K562 (cell line): ENCODE results near the gene UQCC5. TPM values are rescaled to one million over a fixed set of nuclear protein-coding genes. Genes with fewer than 3 reads are reported as not detected.

Source experiments
- ATAC-seq: fragments of 200-7000 bp; cut with Tn5 transposase; 3 replicates; pipeline ENCODE4 v1.9.1; 2020; ENCODE audit warnings: moderate library complexity
- BruUV-seq: library from RNA; stranded (reverse); fragments of 400-500 nt; replicated peaks from 2 replicates; lab custom pipeline; 2021; lab: Mats Ljungman, UMichigan
- CTCF ChIA-PET: fragments of 300-600 bp; formaldehyde crosslinking; extraction: SDS; loops from one replicate; lab custom pipeline; 2021; ENCODE audit warnings: low intra/inter-chr PET ratio; lab: Yijun Ruan, JAX
- POLR2A ChIA-PET: fragments of 300-600, 350-650 bp; sonication (Branson Sonifier 250); formaldehyde crosslinking; extraction: SDS; loops from one replicate; lab custom pipeline; 2021; ENCODE audit warnings: antibody characterized with exemption, inconsistent platforms; lab: Yijun Ruan, JAX
- DNase-seq, 4 experiments: peaks; one replicate each; pipeline versions ENCODE4 v3.0.0 to v3.0.0-alpha.2; 2011 to 2018; ENCODE audit warnings: low spot score in 3 of 4, mixed read lengths in 3 of 4; ENCODE audit errors: extremely low read depth in 1 of 4
- FAIRE-seq: peaks from 2 replicates; lab custom pipeline; 2011; peaks lifted over from hg19 to GRCh38; lab: Jason Lieb, UNC
- H2AFZ ChIP-seq: 2 replicates; pipeline ENCODE4 v1.6.0; 2011; ENCODE audit warnings: low read depth, low read length, control low read depth, inconsistent platforms
- H3K27ac ChIP-seq: fragments of 200-600 bp; 3 replicates; pipeline ENCODE4 v1.8.0; 2011; ENCODE audit warnings: low read depth, mild to moderate bottlenecking, control low read depth, inconsistent platforms, low read length, moderate library complexity, mixed read lengths; ENCODE audit errors: extremely low read depth
- H3K27me3 ChIP-seq, 2 experiments: fragments of 300-600 bp in 1 of 2; 2 replicates in 1 of 2; 3 replicates in 1 of 2; pipeline versions ENCODE4 v1.6.0 to v1.8.0; 2011; ENCODE audit warnings: inconsistent platforms in 2 of 2, low read length in 2 of 2, mild to moderate bottlenecking in 1 of 2, mixed read lengths in 1 of 2, moderate library complexity in 1 of 2; ENCODE audit not compliant: control insufficient read depth in 2 of 2, insufficient read depth in 2 of 2
- H3K36me3 ChIP-seq: fragments of 300-600 bp; 3 replicates; pipeline ENCODE4 v1.8.0; 2011; ENCODE audit warnings: mild to moderate bottlenecking, low read length, inconsistent platforms; ENCODE audit not compliant: control insufficient read depth, insufficient read depth
- H3K4me1 ChIP-seq, 2 experiments: fragments of 200-600 bp in 1 of 2; replicated peaks in 1 of 2; 2 replicates in 1 of 2; 3 replicates in 1 of 2; pipeline versions ENCODE4 v1.5.1 to v1.8.0; 2011; ENCODE audit warnings: inconsistent platforms in 2 of 2, low read length in 2 of 2, mild to moderate bottlenecking in 1 of 2, mixed read lengths in 1 of 2, moderate library complexity in 1 of 2; ENCODE audit not compliant: control insufficient read depth in 2 of 2, insufficient read depth in 2 of 2
- H3K4me2 ChIP-seq: 2 replicates; pipeline ENCODE4 v1.6.1; 2011; ENCODE audit warnings: low read length, control low read depth, inconsistent platforms, mixed read lengths; ENCODE audit not compliant: insufficient read depth
- H3K4me3 ChIP-seq: fragments of 200-600 bp; sonication (generic), shearing (Covaris generic); 2 replicates; pipeline ENCODE4 v1.5.1; 2016; ENCODE audit warnings: control low read depth, inconsistent platforms
- H3K79me2 ChIP-seq: fragments of 200-600 bp; 3 replicates; pipeline ENCODE4 v1.8.0; 2011; ENCODE audit warnings: low read length, inconsistent platforms; ENCODE audit not compliant: control insufficient read depth, insufficient read depth
- H3K9ac ChIP-seq, 2 experiments: 2 replicates each; pipeline versions ENCODE4 v1.6.0 to v1.6.1; 2011; ENCODE audit warnings: low read depth in 2 of 2, low read length in 2 of 2, control low read depth in 1 of 2, inconsistent platforms in 1 of 2, mild to moderate bottlenecking in 1 of 2, mixed read lengths in 1 of 2; ENCODE audit not compliant: insufficient read depth in 1 of 2
- H3K9me1 ChIP-seq: one replicate; pipeline ENCODE4 v1.6.0; 2011; ENCODE audit warnings: inconsistent platforms, mild to moderate bottlenecking, low read length, moderate library complexity; ENCODE audit not compliant: control insufficient read depth, insufficient read depth
- H3K9me3 ChIP-seq: replicated peaks from 2 replicates; pipeline ENCODE4 v1.5.1; 2011; ENCODE audit warnings: low read depth, low read length, inconsistent platforms; ENCODE audit not compliant: control insufficient read depth, insufficient read depth
- H4K20me1 ChIP-seq: replicated peaks from 2 replicates; pipeline ENCODE4 v1.6.1; 2011; ENCODE audit warnings: low read length, inconsistent platforms, mixed read lengths; ENCODE audit not compliant: control insufficient read depth, insufficient read depth
- MYC ChIP-seq, 2 experiments: fragments of 250-450 bp in 1 of 2; sonication (Bioruptor Pico) in 1 of 2; IDR thresholded peaks; 2 replicates each; pipeline versions ENCODE4 v1.5.1 to v1.6.1; 2012 to 2021; ENCODE audit warnings: low read depth in 2 of 2, borderline replicate concordance in 1 of 2, improper control_type of control experiment in 1 of 2, low read length in 1 of 2, mild to moderate bottlenecking in 1 of 2, moderate library complexity in 1 of 2
- RFX5 ChIP-seq: IDR thresholded peaks from 2 replicates; pipeline ENCODE4 v1.6.1; 2011; ENCODE audit warnings: low read depth, mild to moderate bottlenecking, improper control_type of control experiment, low read length
- TAL1 ChIP-seq: fragments of 450-650 bp; IDR thresholded peaks from 2 replicates; pipeline ENCODE4 v1.6.1; 2016; ENCODE audit warnings: mild to moderate bottlenecking
- ZNF592 ChIP-seq: fragments of 450-650 bp; IDR thresholded peaks from 2 replicates; pipeline ENCODE4 v1.6.1; 2017; ENCODE audit warnings: antibody characterized with exemption, mild to moderate bottlenecking
- WGBS: fragments of 100-300 bp; shearing (Covaris generic); methylation state at CpG from one replicate; pipeline ENCODE4 v1.1.6; 2016; ENCODE audit warnings: low coverage, mixed read lengths; ENCODE audit not compliant: insufficient coverage; ENCODE audit errors: missing lambda C conversion rate; 5-methylcytosine and 5-hydroxymethylcytosine counted together
- in situ Hi-C: fragments of 300-500 bp; cut with MboI; formaldehyde crosslinking; loops from 4 replicates; pipeline ENCODE4 v1.15.0; 2018; ENCODE audit warnings: inconsistent platforms, mixed read lengths
- intact Hi-C: fragments of 100-400 bp; cut with micrococcal nuclease; formaldehyde crosslinking; loops from 2 replicates; pipeline ENCODE4 v1.14.2; 2022
- polyA plus RNA-seq, 8 experiments: library from polyadenylated mRNA; depleted of rRNA in 4 of 8; stranded (reverse) in 5 of 8; unstranded in 3 of 8; fragments of >200 nt; fragmentation: Nextera tagmentation in 2 of 8; fragmentation: Illumina TruSeq in 1 of 8; extraction: Ambion mirVana in 2 of 8; extraction: Trizol in 1 of 8; gene quantifications; 2 replicates each; pipeline versions ENCODE4 v1.2.1 to v1.2.3, GENCODE V29; 2011 to 2014; ENCODE audit warnings: inconsistent platforms in 1 of 8, missing spikeins in 1 of 8
- total RNA-seq, 7 experiments: library from RNA; depleted of rRNA in 6 of 7; stranded (reverse); fragments of >200 nt in 6 of 7; fragmentation: Illumina TruSeq in 2 of 7; extraction: Trizol in 2 of 7; gene quantifications; 2 replicates each; pipeline versions ENCODE4 v1.2.1 to v1.2.3, GENCODE V29; 2011 to 2021; ENCODE audit warnings: low replicate concordance in 1 of 7

Gene UQCC5
- total and polyA plus RNA-seq, 9 of the 15 experiments (the other 6 are each of a cell fraction or from before 2014, with no cell fraction given) = 10.2 to 55.4 (median 33.8) TPM

- H3K4me3 ChIP-seq = peak overlapping the region; percentile 11; the same call in 1 of the 2 replicates
- H3K36me3 ChIP-seq = no peaks in the 10 kb centered on the region
- H3K9me3 ChIP-seq = no peaks in the 10 kb centered on the region
- ATAC-seq = no peak
- H3K9me1 ChIP-seq = no peaks in the 10 kb centered on the region
- POLR2A ChIA-PET = no interaction called here
- H2AFZ ChIP-seq = peak overlapping the region; percentile 94
- no peaks in the 10 kb centered on the region for H4K20me1 ChIP-seq
- in situ Hi-C loops (no loop called here), intact Hi-C loops (no loop called here)
- H3K4me2 ChIP-seq = peak overlapping the region; percentile 59
- CTCF ChIA-PET = no interaction called here
- peak in 1 of 4 experiments; percentile 35 for DNase-seq
- peaks cover 0 to 10% of the 10 kb centered on the region in 2 experiments; a peak in 1 of 5 replicates for H3K27me3 ChIP-seq
- peak; percentile 11 for FAIRE-seq
- H3K9ac ChIP-seq = peak overlapping the region; percentile 31 to 81; a peak in 3 of 4 replicates
- no TSS peak for BruUV-seq
- H3K27ac ChIP-seq = peak overlapping the region; percentile 4; the same call in 1 of the 3 replicates
- 80% methylated on average over 19 of the region's 25 CpGs for whole genome bisulfite sequencing
- H3K4me1 ChIP-seq = peaks cover 12 to 57% of the 10 kb centered on the region in 2 experiments; a peak in 4 of 5 replicates
- H3K79me2 ChIP-seq = no peaks in the 10 kb centered on the region
- TF ChIP-seq TAL1 (no peak), MYC (IDR thresholded peaks at IDR 0.05; ENCODE audit: low read depth, low read length) (0 out of 2 replicates have a peak, but pooled peaks have one; percentile 3), MYC (CRISPR knock-in tag; IDR thresholded peaks at IDR 0.05; ENCODE audit: borderline replicate concordance, low read depth) (no peak), ZNF592 (0 out of 2 replicates have a peak, but pooled peaks have one; percentile 28), RFX5 (no peak)
Observed at GRCh38 chr3:52517796-52518722, 18.3 kb upstream of the UQCC5 start.
